DMS114 treated with DMSO at 0.1 percent for 48 hours (cell line): Measurements from ENCODE around the gene HPX.

Experiments used
- DNase-seq: peaks from one replicate; lab custom pipeline; 2025; ENCODE audit not compliant: unreplicated experiment; lab: John Stamatoyannopoulos, UW

HPX gene

GRCh38 chr11:6459099-6459450, 18.3 kb upstream of the HPX start:
- no peak for DNase-seq

GRCh38 chr11:6458352-6459098, 17.7 kb upstream of the HPX start:
- DNase-seq = no peak

- no peak for DNase-seq
Measured at GRCh38 chr11:6457581-6458320, 17.0 kb upstream of the HPX start.

- DNase-seq = no peak
Measured at GRCh38 chr11:6456361-6457073, 15.7 kb upstream of the HPX start.

- DNase-seq = no peak
Measured at GRCh38 chr11:6455070-6455469, 14.3 kb upstream of the HPX start.

- no peak for DNase-seq
Measured at GRCh38 chr11:6453152-6453551, 12.4 kb upstream of the HPX start.

GRCh38 chr11:6452219-6452618, 11.4 kb upstream of the HPX start:
- DNase-seq = no peak

GRCh38 chr11:6448574-6448973, 7.8 kb upstream of the HPX start:
- no peak for DNase-seq

- no peak for DNase-seq
Measured at GRCh38 chr11:6443269-6444003, 2.6 kb upstream of the HPX start.

GRCh38 chr11:6442441-6442840, 1.7 kb upstream of the HPX start:
- no peak for DNase-seq

- peak; percentile 23 for DNase-seq
Measured at GRCh38 chr11:6438979-6439571, 1.7 kb downstream of the HPX start.

GRCh38 chr11:6437993-6438392, 2.8 kb downstream of the HPX start:
- no peak for DNase-seq

GRCh38 chr11:6437423-6437822, 3.4 kb downstream of the HPX start:
- DNase-seq = no peak

GRCh38 chr11:6433998-6434660, 6.7 kb downstream of the HPX start:
- DNase-seq = no peak

- no peak for DNase-seq
Measured at GRCh38 chr11:6431861-6432260, 8.9 kb downstream of the HPX start.

GRCh38 chr11:6427516-6427915, 13.3 kb downstream of the HPX start:
- DNase-seq = no peak

- no peak for DNase-seq
Measured at GRCh38 chr11:6420677-6421076, 20.1 kb downstream of the HPX start.

- DNase-seq = no peak
Measured at GRCh38 chr11:6419009-6419631, 21.7 kb downstream of the HPX start, which contains the start of gene APBB1. APBB1 (minus strand) TSS chr11:6419094; CDS start chr11:6411347, 7,747 bp downstream.

GRCh38 chr11:6418557-6419008, 22.2 kb downstream of the HPX start:
- DNase-seq = no peak
